ENCODE measurements around the gene HIBCH. TPM values are rescaled to one million over a fixed set of nuclear protein-coding genes. Genes with fewer than 3 reads are reported as not detected.
A peak's percentile ranks its signal among the peaks of the same experiment; 100 is the strongest.
"Not testable (repeated sequence)": the region's sequence is repeated elsewhere in the genome, so short reads cannot be mapped to it uniquely, and the experiment has no call there.

The HIBCH gene
- total RNA-seq, 2 experiments from 2014 or later = 19.2 TPM

DNA sequence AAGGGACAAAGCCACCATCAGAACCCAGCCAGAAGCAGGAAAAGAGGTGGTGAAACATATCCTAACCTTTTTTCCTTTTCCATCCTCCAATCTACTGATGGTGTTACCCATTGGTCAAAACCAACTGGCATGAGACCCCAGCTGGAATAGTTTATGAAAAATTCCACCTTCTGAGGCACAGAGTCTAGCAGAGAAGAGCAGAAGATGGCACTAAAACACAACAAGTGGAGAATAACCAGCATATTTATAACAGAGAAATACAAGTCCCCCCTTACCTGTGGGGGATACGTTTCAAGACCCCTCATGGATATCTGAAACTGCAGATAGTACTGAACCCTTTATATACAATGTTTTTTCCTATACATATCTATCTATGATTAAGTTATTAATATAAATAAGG lies 18.8 kb upstream of the HIBCH start:
- CTCF ChIA-PET = interaction anchor here (0.6 to 1.4 kb wide), 4 partner anchors 12 to 210 kb away, joined by 3 to 4 read pairs (median 3); no protein-coding TSS in a partner anchor
- H3K27me3 Mint-ChIP-seq (ENCODE audit: low read depth) = peaks cover 2% of the 10 kb centered on the region
- no peak overlapping the region for H3K27ac Mint-ChIP-seq
- H3K9me3 Mint-ChIP-seq = no peaks in the 10 kb centered on the region
- peaks cover 3% of the 10 kb centered on the region for H3K4me1 Mint-ChIP-seq (ENCODE audit: low read depth)
- DNase-seq = no peak
- H3K4me3 Mint-ChIP-seq = no peak overlapping the region
- intact Hi-C loops (cut with micrococcal nuclease) = no loop called here
- H3K36me3 Mint-ChIP-seq (ENCODE audit: low read depth) = no peaks in the 10 kb centered on the region

DNA sequence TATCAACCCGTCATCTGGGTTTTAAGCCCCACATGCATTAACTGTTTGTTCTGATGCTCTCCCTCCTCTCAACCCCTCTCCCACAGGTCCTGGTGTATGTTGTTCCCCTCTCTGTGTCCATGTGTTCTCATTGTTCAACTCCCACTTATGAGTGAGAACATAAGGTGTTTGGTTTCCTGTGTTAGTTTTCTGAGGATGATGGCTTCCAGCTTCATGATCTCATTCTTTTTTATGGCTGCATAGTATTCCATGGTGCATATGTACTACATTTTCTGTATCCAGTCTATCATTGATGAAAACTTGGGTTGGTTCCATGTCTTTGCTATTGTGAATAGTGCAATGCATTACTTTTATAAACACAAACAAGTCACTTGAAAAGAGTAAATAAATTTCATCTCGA lies 16.8 kb upstream of the HIBCH start:
- intact Hi-C loops (cut with micrococcal nuclease) = no loop called here
- no peak for DNase-seq
- Mint-ChIP-seq H3K36me3 (ENCODE audit: low read depth) (no peaks in the 10 kb centered on the region), H3K9me3 (no peaks in the 10 kb centered on the region), H3K4me3 (no peak overlapping the region), H3K27ac (no peak overlapping the region), H3K4me1 (ENCODE audit: low read depth) (no peaks in the 10 kb centered on the region), H3K27me3 (ENCODE audit: low read depth) (no peaks in the 10 kb centered on the region)
- CTCF ChIA-PET = no interaction called here

DNA sequence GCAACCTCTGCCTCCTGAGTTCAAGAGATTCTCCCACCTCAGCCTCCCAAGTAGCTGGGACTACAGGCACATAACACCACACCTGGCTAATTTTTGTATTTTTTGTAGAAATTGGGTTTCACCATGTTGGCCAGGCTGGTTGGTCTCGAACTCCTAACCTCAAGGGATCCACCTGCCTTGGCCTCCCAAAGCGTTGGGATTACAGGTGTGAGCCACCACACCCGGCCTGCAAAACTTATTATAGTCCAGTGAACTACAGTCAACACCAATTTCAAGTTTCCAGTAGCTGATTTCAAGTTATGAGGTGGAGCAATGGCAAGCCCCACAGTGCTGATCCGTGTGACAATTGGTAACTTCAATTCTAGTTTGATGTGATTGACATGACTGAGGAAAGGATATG lies 16.0 kb upstream of the HIBCH start:
- H3K36me3 Mint-ChIP-seq (ENCODE audit: low read depth); CTCF ChIA-PET; H3K4me3 Mint-ChIP-seq; H3K9me3 Mint-ChIP-seq; H3K4me1 Mint-ChIP-seq (ENCODE audit: low read depth); DNase-seq; H3K27me3 Mint-ChIP-seq (ENCODE audit: low read depth); H3K27ac Mint-ChIP-seq; intact Hi-C loops (cut with micrococcal nuclease): not testable (repeated sequence)

DNA sequence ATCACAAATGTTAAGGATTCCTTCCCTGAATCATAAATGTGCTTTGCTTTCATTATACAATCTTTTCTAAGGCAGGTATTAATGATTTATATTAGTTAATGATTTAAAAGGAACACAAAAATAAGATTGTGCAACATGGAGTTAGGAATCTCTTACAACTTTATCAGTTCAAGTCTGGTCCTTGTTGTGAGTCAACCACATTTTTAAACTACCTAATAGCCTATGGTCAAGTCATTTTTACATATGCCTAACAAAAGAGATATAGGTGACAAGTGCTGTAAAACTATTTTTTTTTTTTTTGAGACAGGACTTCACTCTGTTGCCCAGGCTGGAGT lies 15.6 kb upstream of the HIBCH start:
- peaks cover under 1% of the 10 kb centered on the region for H3K27me3 Mint-ChIP-seq (ENCODE audit: low read depth)
- no peak overlapping the region for H3K4me3 Mint-ChIP-seq
- H3K27ac Mint-ChIP-seq = no peak overlapping the region
- CTCF ChIA-PET = no interaction called here
- H3K9me3 Mint-ChIP-seq = no peaks in the 10 kb centered on the region
- no peak for DNase-seq
- H3K4me1 Mint-ChIP-seq (ENCODE audit: low read depth) = no peaks in the 10 kb centered on the region
- H3K36me3 Mint-ChIP-seq (ENCODE audit: low read depth) = no peaks in the 10 kb centered on the region
- intact Hi-C loops (cut with micrococcal nuclease) = no loop called here

DNA sequence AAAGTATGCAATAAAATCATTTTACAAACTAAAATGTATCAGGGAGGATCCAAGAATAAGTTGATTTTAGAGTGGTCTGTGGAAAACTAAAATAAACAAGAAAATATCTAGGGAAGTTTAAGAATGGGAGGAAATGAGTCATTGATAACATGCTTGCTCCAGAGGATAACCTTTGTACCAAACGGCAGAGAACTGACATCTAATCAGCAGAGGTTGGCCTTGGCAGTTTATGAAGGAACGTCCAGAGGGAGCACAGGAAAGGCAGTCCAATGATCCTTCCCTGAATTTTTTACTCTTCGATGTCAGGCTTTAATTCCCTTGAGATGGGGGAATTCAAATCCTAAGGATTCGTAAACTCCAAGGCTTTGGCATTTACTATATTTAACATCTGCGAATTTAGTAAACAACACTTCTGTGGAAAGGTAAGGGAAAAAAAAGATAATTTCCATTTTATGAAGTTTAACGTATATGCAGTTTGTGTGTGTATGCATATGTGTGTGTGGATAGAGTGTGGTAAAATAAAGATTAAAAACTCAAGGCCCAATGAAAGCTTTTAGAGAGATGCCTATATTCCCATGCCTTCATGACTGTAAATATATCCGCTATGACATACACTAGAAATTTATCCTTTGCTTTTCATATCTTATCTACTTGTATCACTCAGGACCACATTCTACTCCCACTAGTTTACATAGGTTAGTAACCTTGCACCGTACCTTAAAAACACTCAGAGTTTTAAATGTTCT lies 15.0 kb upstream of the HIBCH start:
- CTCF ChIA-PET = no interaction called here
- peaks cover 2% of the 10 kb centered on the region for H3K27me3 Mint-ChIP-seq (ENCODE audit: low read depth)
- no peak overlapping the region for H3K27ac Mint-ChIP-seq
- no peak overlapping the region for H3K4me3 Mint-ChIP-seq
- no peak for DNase-seq
- no peaks in the 10 kb centered on the region for H3K36me3 Mint-ChIP-seq (ENCODE audit: low read depth)
- intact Hi-C loops (cut with micrococcal nuclease) = no loop called here
- H3K4me1 Mint-ChIP-seq (ENCODE audit: low read depth) = no peaks in the 10 kb centered on the region
- no peaks in the 10 kb centered on the region for H3K9me3 Mint-ChIP-seq

DNA sequence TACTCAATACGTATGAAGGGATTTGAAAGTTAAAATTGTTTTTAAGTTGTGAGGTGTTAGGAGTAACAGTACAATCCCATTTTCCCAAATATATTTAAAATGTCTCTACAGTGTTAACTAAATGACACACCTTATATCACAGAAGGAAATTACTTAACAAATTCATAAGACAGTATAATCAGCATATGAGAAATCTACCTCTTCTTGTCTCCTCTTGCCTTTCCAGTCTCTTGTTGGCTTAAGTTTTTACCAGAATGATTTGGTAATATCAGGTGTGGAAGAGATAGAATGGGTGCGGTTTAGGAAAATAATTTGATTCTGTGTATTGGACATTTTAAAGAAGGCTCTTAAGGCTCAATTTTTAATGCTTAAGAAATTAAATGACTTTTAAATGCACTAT lies 14.3 kb upstream of the HIBCH start:
- Mint-ChIP-seq H3K27ac (no peak overlapping the region), H3K36me3 (ENCODE audit: low read depth) (no peaks in the 10 kb centered on the region), H3K27me3 (ENCODE audit: low read depth) (peaks cover 4% of the 10 kb centered on the region), H3K4me3 (no peak overlapping the region), H3K4me1 (ENCODE audit: low read depth) (no peaks in the 10 kb centered on the region), H3K9me3 (no peaks in the 10 kb centered on the region)
- no peak for DNase-seq
- intact Hi-C loops (cut with micrococcal nuclease) = no loop called here
- CTCF ChIA-PET = no interaction called here

DNA sequence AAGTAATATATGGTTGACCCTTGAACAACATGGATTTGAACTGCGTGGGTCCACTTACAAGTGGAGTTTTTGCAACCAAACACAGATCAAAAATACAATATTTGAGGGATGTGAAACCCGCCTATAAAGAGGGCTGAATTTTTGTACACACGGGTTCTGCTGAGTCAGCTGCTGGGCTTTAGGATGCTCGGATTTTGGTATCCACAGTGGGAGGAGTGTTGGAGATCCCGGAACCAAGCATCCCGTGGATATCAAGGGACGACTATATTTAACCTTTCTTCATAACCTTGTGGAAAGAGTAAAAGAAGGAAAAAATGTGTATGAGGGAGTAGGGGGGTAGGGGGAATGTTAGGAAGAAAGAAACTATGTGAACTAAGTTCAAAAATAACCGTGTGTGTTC lies 13.8 kb upstream of the HIBCH start:
- Mint-ChIP-seq H3K27ac (no peak overlapping the region), H3K36me3 (ENCODE audit: low read depth) (no peaks in the 10 kb centered on the region), H3K4me3 (no peak overlapping the region), H3K9me3 (no peaks in the 10 kb centered on the region), H3K27me3 (ENCODE audit: low read depth) (peaks cover 4% of the 10 kb centered on the region), H3K4me1 (ENCODE audit: low read depth) (no peaks in the 10 kb centered on the region)
- no peak for DNase-seq
- CTCF ChIA-PET = interaction anchor here (0.6 to 0.7 kb wide), 3 partner anchors 21 to 27 kb away, joined by 3 to 4 read pairs (median 4); no protein-coding TSS in a partner anchor
- intact Hi-C loops (cut with micrococcal nuclease) = no loop called here

DNA sequence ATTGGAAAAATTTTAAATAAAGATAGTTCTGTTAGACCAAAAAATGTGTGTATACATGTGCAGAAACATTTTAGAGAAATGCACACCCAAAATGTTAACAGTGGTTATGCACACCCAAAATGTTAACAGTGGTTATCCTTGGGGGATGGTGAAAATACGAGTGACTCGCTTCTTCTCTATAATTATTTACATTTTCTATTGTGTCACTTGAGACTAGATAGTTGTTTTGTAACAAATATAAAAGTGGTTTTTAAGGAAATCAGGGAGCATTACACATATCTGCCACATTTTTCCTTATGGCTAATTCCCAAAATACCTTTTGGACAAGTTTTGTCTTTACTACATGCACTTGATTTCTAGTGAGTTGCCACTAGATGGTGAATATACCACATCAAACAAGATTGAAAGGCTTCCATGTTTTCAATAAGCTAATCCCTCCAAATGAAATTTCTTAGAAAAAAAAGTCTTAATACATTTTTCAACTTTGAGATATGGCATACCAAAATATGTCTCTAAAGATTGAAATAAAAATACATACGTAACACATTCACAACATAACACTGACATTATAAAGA lies 9.0 kb upstream of the HIBCH start:
- Mint-ChIP-seq H3K4me3 (no peak overlapping the region), H3K4me1 (ENCODE audit: low read depth) (no peaks in the 10 kb centered on the region), H3K9me3 (no peaks in the 10 kb centered on the region), H3K36me3 (ENCODE audit: low read depth) (no peaks in the 10 kb centered on the region), H3K27me3 (ENCODE audit: low read depth) (peaks cover 8% of the 10 kb centered on the region), H3K27ac (no peak overlapping the region)
- no peak for DNase-seq
- intact Hi-C loops (cut with micrococcal nuclease) = loop anchor here (2.0 to 10.0 kb wide), 2 partner anchors 44 to 1024 kb away; no protein-coding TSS in a partner anchor
- CTCF ChIA-PET = interaction anchor here (1.1 kb wide), 1 partner anchor 39 kb away, joined by 3 read pairs; no protein-coding TSS in a partner anchor

DNA sequence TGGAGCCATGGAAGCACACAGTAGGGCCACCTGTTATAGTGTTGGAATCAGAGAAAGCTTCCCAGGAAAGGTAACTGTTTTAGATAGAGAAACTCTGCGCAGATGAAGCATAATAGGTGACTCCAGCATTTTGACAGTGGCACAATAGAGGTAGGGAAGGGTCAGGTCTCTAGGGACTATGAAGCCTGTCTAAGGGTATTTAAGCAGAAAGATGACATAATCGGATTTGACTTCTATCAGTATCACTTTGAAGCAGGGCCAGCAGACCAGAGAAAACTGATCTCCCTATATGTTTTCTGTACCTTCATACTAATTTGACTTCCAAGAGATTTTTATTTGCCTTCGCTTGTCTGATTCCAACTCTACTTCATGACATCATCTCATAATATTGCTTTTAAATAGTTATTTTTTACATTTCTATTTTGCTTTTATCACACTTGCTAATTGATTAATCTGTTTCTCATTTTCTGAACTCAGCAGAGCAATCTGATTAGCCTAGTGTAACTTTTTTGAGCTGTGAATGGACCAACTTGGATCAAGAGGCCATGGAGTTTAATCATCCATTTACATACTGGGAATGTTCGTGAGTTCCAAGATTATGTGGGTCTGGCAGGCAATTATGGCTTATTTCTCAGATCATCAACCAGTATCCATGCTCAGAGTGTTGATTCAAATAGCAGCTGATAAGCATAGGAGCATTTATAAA lies 8.4 kb upstream of the HIBCH start:
- Mint-ChIP-seq H3K36me3 (ENCODE audit: low read depth) (no peaks in the 10 kb centered on the region), H3K4me1 (ENCODE audit: low read depth) (no peaks in the 10 kb centered on the region), H3K4me3 (no peak overlapping the region), H3K9me3 (no peaks in the 10 kb centered on the region), H3K27me3 (ENCODE audit: low read depth) (peaks cover 8% of the 10 kb centered on the region), H3K27ac (no peak overlapping the region)
- CTCF ChIA-PET = interaction anchor here (1.1 kb wide), 1 partner anchor 39 kb away, joined by 3 read pairs; no protein-coding TSS in a partner anchor
- intact Hi-C loops (cut with micrococcal nuclease) = loop anchor here (2.0 to 10.0 kb wide), 2 partner anchors 45 to 1023 kb away; no protein-coding TSS in a partner anchor
- no peak for DNase-seq

DNA sequence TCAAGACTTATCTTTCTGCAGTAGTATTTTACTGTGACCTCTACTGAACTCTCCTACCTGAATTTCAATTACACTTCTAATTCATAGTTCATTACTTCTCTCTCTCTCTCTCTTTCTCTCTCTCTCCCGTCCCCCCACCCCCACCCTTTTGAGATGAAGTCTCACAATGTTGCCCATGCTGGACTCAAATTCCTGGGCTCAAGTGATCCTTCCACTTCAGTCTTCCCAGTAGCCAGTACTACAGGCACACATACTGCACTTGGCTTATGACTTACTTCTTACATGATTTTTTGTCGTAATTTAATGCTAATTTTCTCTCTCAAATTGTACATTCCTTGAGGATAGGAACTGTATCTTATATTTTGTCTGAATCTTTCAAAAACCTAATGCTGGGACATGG lies 6.0 kb upstream of the HIBCH start:
- DNase-seq = no peak
- intact Hi-C loops (cut with micrococcal nuclease) = loop anchor here (10.0 kb wide), 1 partner anchor 1021 kb away; no protein-coding TSS in a partner anchor
- H3K27me3 Mint-ChIP-seq (ENCODE audit: low read depth) = peaks cover 8% of the 10 kb centered on the region
- no peak overlapping the region for H3K4me3 Mint-ChIP-seq
- CTCF ChIA-PET = no interaction called here
- no peak overlapping the region for H3K27ac Mint-ChIP-seq
- H3K4me1 Mint-ChIP-seq (ENCODE audit: low read depth) = peaks cover 6% of the 10 kb centered on the region
- no peaks in the 10 kb centered on the region for H3K36me3 Mint-ChIP-seq (ENCODE audit: low read depth)
- H3K9me3 Mint-ChIP-seq = no peaks in the 10 kb centered on the region

DNA sequence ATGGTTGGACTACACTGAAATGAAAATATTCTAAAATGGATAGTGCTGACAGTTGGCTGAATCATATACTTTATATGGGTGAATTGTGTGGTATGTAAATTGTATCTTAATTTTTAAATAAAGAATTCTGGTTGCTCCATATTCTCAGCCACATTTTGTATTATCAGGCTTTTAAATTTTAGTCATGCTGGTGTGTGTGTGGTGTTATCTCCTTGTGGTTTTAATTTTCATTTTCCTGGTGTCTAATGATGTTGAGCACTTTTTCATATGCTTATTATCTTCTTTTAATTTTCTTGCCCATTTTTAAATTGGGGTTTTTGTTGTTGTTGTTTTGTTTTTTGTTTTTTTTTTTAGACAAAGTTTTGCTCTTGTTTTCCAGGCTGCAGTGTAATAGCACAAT lies 3.8 kb upstream of the HIBCH start:
- CTCF ChIA-PET = no interaction called here
- H3K27me3 Mint-ChIP-seq (ENCODE audit: low read depth) = peaks cover 4% of the 10 kb centered on the region
- no peak overlapping the region for H3K4me3 Mint-ChIP-seq
- no peak overlapping the region for H3K27ac Mint-ChIP-seq
- no peak for DNase-seq
- peaks cover 2% of the 10 kb centered on the region for H3K36me3 Mint-ChIP-seq (ENCODE audit: low read depth)
- intact Hi-C loops (cut with micrococcal nuclease) = loop anchor here (5.0 to 10.0 kb wide), 2 partner anchors 881 to 1019 kb away; partner anchors contain the start of gene WDR75
- peaks cover 19% of the 10 kb centered on the region for H3K4me1 Mint-ChIP-seq (ENCODE audit: low read depth)
- no peaks in the 10 kb centered on the region for H3K9me3 Mint-ChIP-seq

DNA sequence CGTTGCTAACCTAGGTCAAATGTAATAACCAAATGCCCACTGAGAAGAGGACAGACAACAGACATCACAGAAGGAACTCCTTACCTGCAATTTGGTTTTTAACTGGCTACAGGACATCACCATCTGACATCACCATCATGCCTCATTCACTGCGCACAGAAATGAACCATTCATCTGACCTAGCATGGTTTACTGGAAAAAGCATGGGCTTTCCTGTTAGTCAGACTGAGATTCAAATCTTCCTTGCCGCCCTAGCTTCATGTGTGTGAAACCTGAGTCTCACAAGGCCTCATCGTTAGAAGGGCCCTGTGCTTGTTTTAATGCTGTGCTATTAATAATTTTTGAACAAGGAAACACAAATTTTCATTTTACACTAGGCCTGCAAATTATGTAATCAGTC lies 1.1 kb upstream of the HIBCH start:
- Mint-ChIP-seq H3K36me3 (ENCODE audit: low read depth) (peaks cover 2% of the 10 kb centered on the region), H3K4me1 (ENCODE audit: low read depth) (peaks cover 38% of the 10 kb centered on the region), H3K27me3 (ENCODE audit: low read depth) (no peaks in the 10 kb centered on the region), H3K27ac (peak overlapping the region; percentile 88), H3K9me3 (no peaks in the 10 kb centered on the region), H3K4me3 (peak overlapping the region; percentile 91)
- CTCF ChIA-PET = interaction anchor here (1.0 to 1.4 kb wide), 2 partner anchors 39 to 113 kb away, joined by 3 read pairs; no protein-coding TSS in a partner anchor
- intact Hi-C loops (cut with micrococcal nuclease) = loop anchor here (1.0 to 10.0 kb wide), 9 partner anchors 40 to 1016 kb away; partner anchors contain the start of genes ASNSD1, GLS, NEMP2 and OSGEPL1
- DNase-seq = peak; percentile 58

Data from activated naive CD4-positive, alpha-beta T cell treated with anti-CD3 and anti-CD28 coated beads for 36 hours (primary cell).